GM18526 (cell line): ENCODE results near the gene RPS24.
A peak's percentile ranks its signal among the peaks of the same experiment; 100 is the strongest.

ENCODE experiments used
- POLR2A ChIP-seq: IDR thresholded peaks from 3 replicates; pipeline ENCODE4 v1.6.1; 2011; ENCODE audit not compliant: insufficient read length; ENCODE audit errors: extremely low read depth

Gene RPS24

DNA sequence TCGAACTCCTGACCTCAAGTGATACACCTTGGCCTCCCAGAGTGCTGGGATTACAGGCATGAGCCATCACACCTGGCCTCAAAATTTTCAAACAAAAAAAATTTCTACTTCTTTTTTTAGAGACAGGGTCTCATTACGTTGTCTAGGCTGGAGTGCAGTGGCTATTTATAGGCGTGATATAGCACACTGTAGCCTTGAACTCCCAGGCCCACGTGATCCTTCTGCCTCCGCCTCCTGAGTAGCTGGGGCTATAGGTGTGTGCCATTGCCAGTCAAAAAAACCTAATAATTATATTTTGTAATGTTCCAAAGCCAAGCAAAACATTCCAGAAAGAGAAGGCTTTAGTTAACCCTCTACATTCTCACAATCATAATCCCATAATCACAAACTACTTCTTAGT is 18.1 kb upstream of the RPS24 start:
- no peak for TF ChIP-seq POLR2A

DNA sequence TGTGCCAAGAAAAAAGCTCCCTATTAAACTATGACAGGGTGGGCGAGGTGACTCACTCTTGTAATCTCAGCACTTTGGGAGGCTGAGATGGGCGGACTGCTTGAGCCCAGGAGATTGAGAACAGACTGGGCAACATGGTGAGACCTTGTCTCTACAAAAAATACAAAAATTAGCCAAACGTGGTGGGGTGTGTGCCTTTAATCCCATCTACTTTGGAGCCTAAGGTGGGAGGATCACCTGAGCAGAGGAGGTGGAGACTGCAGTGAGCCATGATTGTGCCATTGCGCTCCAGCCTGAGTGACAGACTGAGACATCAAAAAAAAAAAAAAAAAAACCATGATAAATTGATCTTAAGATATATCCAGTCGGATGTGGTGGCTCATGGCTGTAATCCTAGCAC is 15.8 kb upstream of the RPS24 start:
- TF ChIP-seq POLR2A = no peak

DNA sequence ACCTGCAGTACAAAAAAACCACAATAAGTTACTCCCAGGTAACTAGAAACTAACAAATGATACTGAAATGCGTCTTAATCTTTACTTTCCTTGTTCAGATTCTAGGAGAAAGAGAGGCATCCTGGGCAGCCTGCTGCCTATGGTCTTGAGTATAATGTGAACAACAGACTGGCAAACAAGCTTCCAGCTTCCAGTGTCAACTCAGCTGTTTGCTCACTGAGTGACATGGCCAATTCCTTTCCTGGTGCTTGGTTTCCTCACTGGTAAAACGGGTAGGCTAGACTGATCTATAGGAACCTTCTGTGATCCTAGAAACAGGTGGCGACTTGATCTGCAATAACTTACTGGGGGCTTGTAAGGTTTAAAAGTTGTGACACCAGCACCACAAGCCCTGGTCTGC is 14.4 kb upstream of the RPS24 start:
- TF ChIP-seq POLR2A = no peak

DNA sequence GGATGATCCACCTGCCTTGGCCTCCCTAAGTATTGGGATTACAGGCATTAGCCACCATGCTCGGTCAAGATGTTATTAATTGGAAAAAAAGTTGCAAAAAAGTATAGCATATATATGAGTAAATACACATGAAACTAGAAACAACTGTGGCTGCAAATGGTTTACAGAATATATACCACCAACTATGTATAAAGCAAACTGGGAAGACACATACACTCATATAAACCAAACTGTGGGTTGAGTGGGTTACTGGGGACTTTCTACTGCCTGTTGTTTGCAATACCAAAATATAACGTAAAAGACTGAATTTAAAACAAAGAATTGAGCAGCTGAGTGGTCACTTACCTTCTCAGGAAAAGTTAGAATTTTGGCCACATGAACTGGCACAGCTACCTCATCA is 12.5 kb upstream of the RPS24 start:
- TF ChIP-seq POLR2A = no peak

DNA sequence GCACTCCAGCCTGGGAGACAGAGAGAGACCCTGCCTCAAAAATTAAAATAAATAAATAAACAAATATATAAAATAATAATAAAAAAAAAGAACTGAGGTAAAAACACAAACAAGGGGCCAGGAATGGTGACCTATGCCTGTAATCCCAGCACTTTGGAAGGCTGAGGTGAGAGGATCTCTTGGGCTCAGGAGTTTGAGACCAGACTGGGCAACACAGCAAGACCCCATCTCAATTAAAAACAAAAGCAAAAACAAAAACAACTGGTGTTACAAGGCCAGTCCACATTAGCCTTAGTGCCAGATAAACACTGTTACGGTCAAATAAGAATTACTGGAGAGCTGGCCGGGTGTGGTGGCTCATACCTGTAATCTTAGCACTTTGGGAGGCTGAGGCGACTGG is 9.9 kb upstream of the RPS24 start:
- TF ChIP-seq POLR2A = no peak

DNA sequence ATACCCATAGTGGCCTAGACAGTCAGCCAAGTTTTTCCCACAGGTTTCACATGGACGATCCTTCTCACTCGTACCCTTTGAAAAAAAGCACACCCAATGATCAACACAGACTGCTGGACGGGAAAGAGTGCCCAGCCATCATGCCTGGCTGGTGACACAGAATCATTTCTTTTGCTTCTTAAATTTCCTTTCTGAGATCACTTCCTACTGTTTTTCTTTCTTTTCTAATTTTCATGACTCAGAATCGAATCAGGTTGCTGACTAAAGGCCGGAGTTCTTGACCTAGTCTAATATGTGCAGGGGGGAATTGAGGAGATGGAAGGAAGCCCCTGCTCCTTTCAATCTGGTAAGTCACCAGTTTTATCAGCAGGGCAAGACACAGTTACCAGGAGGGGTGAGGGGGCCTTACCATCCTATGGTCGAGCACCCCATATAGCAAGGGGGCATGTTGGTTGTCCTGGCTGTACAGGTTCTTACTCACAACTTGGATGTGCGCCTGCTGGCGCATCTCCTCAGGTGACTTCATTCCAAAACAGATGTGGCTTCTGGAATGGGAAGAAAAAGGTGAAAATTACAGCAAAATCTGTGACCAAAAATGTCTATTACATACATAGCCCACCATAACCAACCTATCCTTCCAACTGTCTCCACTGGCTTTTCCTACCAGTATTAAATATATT is 7.8 kb upstream of the RPS24 start:
- TF ChIP-seq POLR2A = no peak

DNA sequence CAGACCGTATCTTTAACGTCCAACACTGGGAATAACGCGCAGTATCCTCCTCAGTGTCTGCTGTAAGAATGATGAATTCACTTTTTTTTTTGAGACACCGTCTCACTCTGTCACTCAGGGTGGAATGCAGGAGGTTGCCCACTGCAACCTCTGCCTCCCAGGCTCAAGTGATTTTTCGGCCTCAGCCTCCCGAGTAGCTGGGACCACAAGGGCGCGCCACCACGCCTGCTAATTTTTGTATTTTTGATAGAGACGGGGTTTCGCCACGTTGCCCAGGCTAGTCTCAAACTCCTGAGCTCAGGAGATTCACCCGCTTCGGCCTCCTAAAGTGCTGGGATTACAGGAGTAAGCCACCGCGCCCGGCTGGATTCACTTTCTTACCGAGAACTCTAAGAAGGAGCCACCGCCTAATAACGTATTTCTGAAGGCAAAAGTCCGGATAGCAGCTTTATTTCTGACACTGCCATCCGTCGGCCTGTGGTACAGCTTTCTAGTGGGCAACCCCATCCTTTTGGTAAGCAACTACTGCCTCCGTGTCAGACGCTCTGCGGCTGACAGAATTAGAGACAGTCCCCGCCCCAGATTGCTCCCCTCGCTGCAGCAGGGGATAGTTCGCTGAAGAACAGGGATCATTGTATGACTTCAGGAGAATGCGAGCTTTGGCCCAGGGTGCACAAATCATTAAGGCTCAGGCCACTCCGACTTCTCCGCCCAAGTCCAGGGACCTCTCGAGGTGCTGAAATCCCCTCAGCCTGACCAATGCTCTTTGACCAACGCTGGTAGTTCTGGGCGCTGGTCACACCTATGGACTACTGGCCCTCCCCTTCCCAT is 5.0 kb upstream of the RPS24 start:
- no peak for TF ChIP-seq POLR2A

DNA sequence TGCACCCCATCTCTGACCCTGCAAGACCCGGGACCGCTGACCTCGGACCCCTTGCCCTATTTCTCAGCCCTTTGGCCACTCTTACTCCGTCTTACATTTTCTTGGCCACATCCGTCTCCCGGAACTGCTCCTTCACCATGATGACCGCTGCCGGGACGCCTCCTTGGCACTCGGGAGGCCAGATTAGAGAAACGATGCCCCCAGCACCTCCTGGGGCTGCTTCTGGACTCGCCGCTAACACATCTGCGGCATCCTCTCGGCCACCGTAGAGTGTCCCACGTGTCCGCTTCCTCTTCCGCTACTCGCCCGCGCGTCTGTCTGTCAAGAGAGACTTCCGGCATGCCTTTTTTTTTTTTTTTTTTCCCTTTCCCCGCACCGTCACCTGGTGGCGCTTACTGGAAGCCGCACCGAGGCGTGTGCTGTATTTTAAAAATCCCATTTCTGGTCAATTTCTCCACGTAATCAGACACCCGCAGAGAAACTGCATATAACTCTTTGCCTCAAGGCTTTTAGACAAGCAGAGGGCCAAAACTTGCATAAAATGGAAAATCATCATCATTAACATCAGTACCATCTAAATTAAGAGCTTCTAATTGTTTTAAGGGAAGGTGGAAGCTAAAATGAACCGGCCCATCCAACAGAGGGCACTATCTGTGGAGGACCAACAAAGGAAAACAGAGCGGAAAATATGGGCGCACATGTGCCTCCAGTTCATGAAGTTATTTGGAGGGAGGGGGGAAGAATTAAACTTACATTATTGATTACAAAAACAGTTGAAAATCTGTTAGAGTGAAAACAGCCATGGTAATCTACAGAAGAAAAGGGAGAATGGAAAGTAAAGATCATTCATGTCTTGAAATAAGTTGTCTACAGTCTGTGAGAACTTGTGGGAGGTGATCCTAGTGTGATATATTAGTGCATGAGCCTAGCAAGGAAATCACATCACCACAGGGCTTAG is 4.1 kb upstream of the RPS24 start, which contains the start of gene POLR3A:
TSS of gene POLR3A (minus strand) at position 247 of the 958 bp plus-strand sequence. CDS start at position 139, 108 bp downstream.
- TF ChIP-seq POLR2A = peak; percentile 86

DNA sequence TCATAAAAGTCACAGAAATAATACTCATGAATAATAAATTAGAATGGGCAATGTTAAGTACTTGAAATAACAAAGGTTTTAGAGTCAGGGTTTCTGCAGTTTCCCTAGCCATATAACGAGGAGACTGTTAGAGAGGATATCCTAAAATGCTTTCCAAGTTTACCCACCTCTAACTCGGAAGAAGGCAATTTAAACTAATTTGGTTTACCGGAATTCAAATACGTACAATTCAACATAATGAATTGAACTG is 351 bp upstream of the RPS24 start:
- no peak for TF ChIP-seq POLR2A

DNA sequence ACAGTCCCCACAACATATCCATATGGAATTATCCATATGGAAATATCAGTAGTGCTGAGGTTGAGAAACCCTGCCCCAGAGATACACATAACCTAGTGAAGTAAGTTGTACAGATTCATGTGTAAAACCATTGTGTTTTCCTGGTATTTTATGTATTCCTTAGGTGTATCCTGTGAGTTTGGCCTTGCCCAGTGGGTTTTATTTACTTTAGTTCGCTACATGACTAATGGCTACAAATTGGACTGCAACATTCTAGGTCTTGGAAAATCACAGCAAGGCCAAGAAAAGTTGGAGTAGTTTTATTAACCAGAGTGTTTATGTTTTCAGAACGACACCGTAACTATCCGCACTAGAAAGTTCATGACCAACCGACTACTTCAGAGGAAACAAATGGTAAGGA is 1.4 kb downstream of the RPS24 start:
- TF ChIP-seq POLR2A = no peak

DNA sequence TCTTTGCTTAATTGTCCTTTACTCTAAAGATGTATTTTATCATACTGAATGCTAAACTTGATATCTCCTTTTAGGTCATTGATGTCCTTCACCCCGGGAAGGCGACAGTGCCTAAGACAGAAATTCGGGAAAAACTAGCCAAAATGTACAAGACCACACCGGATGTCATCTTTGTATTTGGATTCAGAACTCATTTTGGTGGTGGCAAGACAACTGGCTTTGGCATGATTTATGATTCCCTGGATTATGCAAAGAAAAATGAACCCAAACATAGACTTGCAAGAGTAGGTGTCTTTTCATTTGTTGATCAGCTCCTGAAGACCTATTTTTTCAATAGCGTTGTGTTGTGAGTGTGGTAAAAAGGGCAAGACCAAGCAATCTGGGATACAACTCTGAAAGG is 1.8 kb downstream of the RPS24 start:
- TF ChIP-seq POLR2A = no peak

DNA sequence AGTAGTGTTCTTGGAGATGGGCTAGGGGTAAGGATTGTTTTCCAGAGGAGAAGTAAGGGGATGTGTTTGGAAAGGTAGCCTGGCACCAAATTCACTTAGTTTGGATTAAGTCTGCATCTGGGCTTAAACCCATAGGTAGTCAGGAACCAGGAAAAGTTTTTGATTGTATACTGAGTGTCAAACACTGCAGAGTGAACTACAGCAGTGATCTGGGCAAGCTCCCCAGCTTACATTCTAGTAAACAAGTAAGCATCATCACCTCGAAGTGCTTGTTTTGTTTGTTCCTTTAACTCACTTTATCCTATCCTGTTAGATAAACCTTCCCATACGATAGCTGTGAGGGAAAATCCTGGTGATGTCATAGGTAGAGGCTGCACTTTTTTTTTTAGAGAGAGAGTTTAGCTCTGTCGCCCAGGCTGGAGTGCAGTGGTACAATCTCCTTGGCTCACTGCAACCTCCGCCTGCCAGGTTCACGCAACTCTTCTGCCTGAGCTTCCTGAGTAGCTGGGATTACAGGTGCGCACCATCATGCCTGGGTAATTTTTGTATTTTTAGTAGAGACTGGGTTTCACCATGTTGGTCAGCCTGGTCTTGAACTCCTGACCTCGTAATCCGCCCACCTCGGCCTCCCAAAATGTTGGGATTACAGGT is 2.4 kb downstream of the RPS24 start:
- no peak for TF ChIP-seq POLR2A

DNA sequence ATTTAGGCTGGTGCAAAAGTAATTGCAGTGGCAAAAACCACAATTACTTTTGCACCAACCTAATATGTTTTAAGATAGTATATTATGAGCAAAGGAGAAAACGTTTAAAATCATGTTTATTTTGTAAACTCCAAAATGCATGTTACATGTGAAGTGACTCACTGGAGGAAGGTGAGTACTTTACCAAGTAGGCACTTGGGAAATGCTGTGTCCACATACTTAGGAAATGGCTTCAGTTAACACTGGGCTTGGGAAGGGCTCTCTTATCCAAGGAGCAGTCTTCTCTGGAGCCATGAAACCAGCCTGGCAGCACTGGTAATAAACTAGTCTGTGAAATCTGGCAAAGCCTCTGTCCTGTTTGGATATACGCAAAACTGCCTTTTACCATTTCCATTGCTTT is 4.4 kb downstream of the RPS24 start:
- no peak for TF ChIP-seq POLR2A

DNA sequence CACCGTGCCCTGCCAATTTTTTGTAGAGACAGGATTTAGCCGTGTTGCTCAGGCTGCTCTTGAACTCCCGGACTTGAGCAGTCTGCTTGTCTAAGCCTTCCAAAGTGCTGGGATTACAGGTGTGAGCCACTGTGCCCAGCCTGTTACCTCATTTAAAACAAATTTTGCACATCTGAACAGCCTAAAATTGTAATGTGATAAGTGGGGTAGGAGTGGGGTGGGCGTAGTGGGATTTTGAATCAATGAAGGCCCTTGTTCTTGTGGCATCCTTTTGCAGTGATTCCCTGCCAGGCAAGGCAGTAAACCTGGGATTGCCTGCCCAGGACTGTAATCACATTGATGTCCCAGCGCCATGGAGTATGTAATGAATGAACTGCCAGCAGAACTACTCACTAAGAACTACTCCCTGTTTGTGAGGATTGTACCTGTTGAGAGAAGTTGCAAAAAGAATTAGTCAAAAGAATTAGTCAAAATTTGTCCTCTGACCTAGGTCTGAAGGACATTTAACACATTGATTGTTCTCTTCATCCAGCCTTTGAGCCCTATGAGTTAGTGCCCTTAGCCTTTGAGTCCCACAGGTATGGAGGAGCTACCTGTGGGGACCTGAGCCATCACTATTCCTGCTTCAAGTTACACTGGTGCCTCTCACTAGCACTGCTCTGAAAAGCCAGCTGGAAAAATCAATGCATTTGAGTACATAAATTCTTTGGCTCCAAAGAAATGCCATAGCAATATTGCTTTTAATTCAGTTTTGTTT is 5.3 kb downstream of the RPS24 start:
- TF ChIP-seq POLR2A = no peak
